Naive thymus-derived CD4-positive, alpha-beta T cell (primary cell): Measurements from ENCODE around the gene HELLS. TPM values are rescaled to one million over a fixed set of nuclear protein-coding genes. Genes with fewer than 3 reads are reported as not detected.

ENCODE experiments used
- ATAC-seq: fragments of 150-1000 bp; cut with Tn5 transposase; 2 replicates; pipeline ENCODE4 v1.10.0; 2021; ENCODE audit warnings: mild to moderate bottlenecking, moderate library complexity
- CTCF ChIA-PET: fragments of 350-600 bp; sonication (Branson Sonifier 250); formaldehyde crosslinking; loops from one replicate; lab custom pipeline; 2021; ENCODE audit warnings: antibody characterized with exemption; lab: Charles Lee
- POLR2A ChIA-PET: fragments of 350-600 bp; sonication (Branson Sonifier 250); formaldehyde crosslinking; loops from one replicate; lab custom pipeline; 2021; ENCODE audit warnings: antibody characterized with exemption, inconsistent platforms; lab: Charles Lee
- DNase-seq, 9 donors: peaks; one replicate each; pipeline versions ENCODE4 v3.0.0 to v3.0.0-alpha.2; 2020 to 2022; ENCODE audit warnings: mixed read lengths in 1 of 9
- H3K27ac ChIP-seq: one replicate; pipeline ENCODE4 v1.7.0; 2013; ENCODE audit warnings: mild to moderate bottlenecking, low read depth, low read length, moderate library complexity
- H3K27me3 ChIP-seq, 2 donors: one replicate each; pipeline ENCODE4 v1.7.0; 2013; ENCODE audit warnings: low read length in 2 of 2, mild to moderate bottlenecking in 2 of 2, moderate library complexity in 2 of 2; ENCODE audit not compliant: control insufficient read depth in 2 of 2, insufficient read depth in 2 of 2
- H3K36me3 ChIP-seq, 3 experiments: 1 replicate in 2 of 3; 2 replicates in 1 of 3; pipeline ENCODE4 v1.7.0; 2013; ENCODE audit warnings: low read length in 3 of 3, mild to moderate bottlenecking in 3 of 3, moderate library complexity in 1 of 3; ENCODE audit not compliant: insufficient read depth in 3 of 3, control insufficient read depth in 2 of 3
- H3K4me1 ChIP-seq, 2 donors: one replicate each; pipeline ENCODE4 v1.7.0; 2013; ENCODE audit warnings: low read length in 2 of 2, mild to moderate bottlenecking in 2 of 2, moderate library complexity in 1 of 2; ENCODE audit not compliant: control insufficient read depth in 2 of 2, insufficient read depth in 2 of 2
- H3K4me3 ChIP-seq: 2 replicates; pipeline ENCODE4 v1.7.0; 2013; ENCODE audit warnings: mild to moderate bottlenecking, low read length
- H3K9me3 ChIP-seq, 3 experiments: 1 replicate in 2 of 3; 2 replicates in 1 of 3; pipeline ENCODE4 v1.7.0; 2013; ENCODE audit warnings: low read length in 3 of 3; ENCODE audit not compliant: control insufficient read depth in 2 of 3
- H3K27ac Mint-ChIP-seq, 9 donors: one replicate each; pipeline ENCODE4 v1.8.0; 2020 to 2022; ENCODE audit warnings: mixed read lengths in 9 of 9, mild to moderate bottlenecking in 8 of 9, moderate library complexity in 5 of 9, inconsistent platforms in 2 of 9
- H3K27me3 Mint-ChIP-seq, 5 donors: one replicate each; pipeline ENCODE4 v1.8.0; 2021 to 2022; ENCODE audit warnings: mixed read lengths in 5 of 5, mild to moderate bottlenecking in 1 of 5
- H3K36me3 Mint-ChIP-seq, 5 donors: one replicate each; pipeline ENCODE4 v1.8.0; 2020 to 2022; ENCODE audit warnings: mixed read lengths in 5 of 5, mild to moderate bottlenecking in 3 of 5, inconsistent platforms in 1 of 5
- H3K4me1 Mint-ChIP-seq, 7 donors: one replicate each; pipeline ENCODE4 v1.8.0; 2020 to 2022; ENCODE audit warnings: mixed read lengths in 7 of 7, mild to moderate bottlenecking in 3 of 7, inconsistent platforms in 1 of 7
- H3K4me3 Mint-ChIP-seq, 10 donors: one replicate each; pipeline ENCODE4 v1.8.0; 2020 to 2022; ENCODE audit warnings: mild to moderate bottlenecking in 10 of 10, mixed read lengths in 10 of 10, moderate library complexity in 6 of 10, inconsistent platforms in 2 of 10
- H3K9me3 Mint-ChIP-seq, 11 donors: one replicate each; pipeline ENCODE4 v1.8.0; 2020 to 2022; ENCODE audit warnings: mixed read lengths in 11 of 11, mild to moderate bottlenecking in 4 of 11, inconsistent platforms in 1 of 11, moderate library complexity in 1 of 11
- intact Hi-C, 2 donors: fragments of 100-400 bp; cut with micrococcal nuclease; formaldehyde crosslinking; loops; one replicate each; pipeline ENCODE4 v1.15.1; 2023
- polyA plus RNA-seq, 2 donors: library from polyadenylated mRNA; unstranded; fragments of 300-500 nt; fragmentation: Illumina TruSeq; gene quantifications; one replicate each; pipeline ENCODE4 v1.2.3, GENCODE V29; 2021
- total RNA-seq, 6 experiments: library from RNA in 5 of 6; stranded (reverse) in 5 of 6; gene quantifications; 1 replicate in 5 of 6; 2 replicates in 1 of 6; pipeline ENCODE4 v1.2.3 and lab custom pipeline; 2021 to 2026

The HELLS gene
- total and polyA plus RNA-seq, 7 experiments from 2014 or later, result 2.7 to 107 (median 7.4) TPM

- ATAC-seq (no peak), DNase-seq (no peak)
- no peaks in the 10 kb centered on the region for H3K27me3 Mint-ChIP-seq
- H3K36me3 Mint-ChIP-seq, result peaks cover 4 to 38% (median 11%) of the 10 kb centered on the region in 5 donors
- Histone ChIP-seq H3K9me3 (no peaks in the 10 kb centered on the region), H3K27me3 (no peaks in the 10 kb centered on the region), H3K4me1 (no peaks in the 10 kb centered on the region), H3K27ac (no peak overlapping the region), H3K4me3 (no peak overlapping the region), H3K36me3 (peaks cover 0 to 4% (median 4%) of the 10 kb centered on the region in 3 experiments)
- peak overlapping the region in 1 of 9 donors; percentile 19 for H3K27ac Mint-ChIP-seq
- peaks cover 0 to 12% (median 0%) of the 10 kb centered on the region in 7 donors for H3K4me1 Mint-ChIP-seq
- peak overlapping the region in 1 of 10 donors; percentile 29 for H3K4me3 Mint-ChIP-seq
- intact Hi-C loops, result no loop called here
- ChIA-PET POLR2A (no interaction called here), CTCF (no interaction called here)
- H3K9me3 Mint-ChIP-seq, result no peaks in the 10 kb centered on the region
Measured at GRCh38 chr10:94591461-94592205, 46.0 kb downstream of the HELLS start.

DNA sequence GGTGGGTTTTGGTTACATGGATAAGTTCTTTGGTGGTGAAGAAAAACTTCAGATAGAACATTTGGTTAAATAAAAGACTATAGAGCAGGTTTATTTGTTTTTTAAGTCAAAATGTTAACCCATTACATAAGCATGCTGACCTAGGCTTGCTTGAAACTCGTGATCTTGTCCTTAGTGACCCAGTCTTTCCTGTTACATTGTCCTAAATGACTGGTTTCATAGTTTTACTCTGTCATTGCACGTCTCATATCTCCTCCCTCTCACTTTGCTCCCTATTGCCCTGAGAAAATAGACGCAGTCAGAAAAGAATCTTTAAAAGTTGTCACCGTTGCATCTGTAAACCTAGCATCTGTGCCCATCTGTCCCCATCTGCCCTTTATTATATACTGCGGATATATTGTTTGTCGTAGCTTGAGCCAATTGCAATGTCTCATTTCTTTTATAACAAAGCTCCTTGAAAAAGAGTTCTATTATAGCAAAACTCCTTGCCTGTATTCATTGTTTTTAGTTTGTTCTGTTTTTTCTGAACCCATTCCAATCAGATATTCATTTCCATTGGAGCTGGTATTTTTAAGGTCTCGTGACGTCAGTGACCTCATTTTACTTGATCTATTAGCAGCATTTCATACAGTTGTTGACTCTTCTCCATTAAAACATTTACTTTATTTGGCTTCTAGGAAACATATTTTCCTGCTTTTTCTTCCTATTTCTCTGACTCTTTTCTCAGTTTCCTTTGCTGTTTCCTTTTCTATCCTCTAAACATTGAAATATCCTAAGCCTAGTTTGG is 57.3 kb downstream of the HELLS start:
- no peaks in the 10 kb centered on the region for H3K27me3 Mint-ChIP-seq
- no peak for ATAC-seq
- Histone ChIP-seq H3K27me3 (no peaks in the 10 kb centered on the region), H3K9me3 (no peaks in the 10 kb centered on the region), H3K27ac (no peak overlapping the region), H3K4me1 (no peaks in the 10 kb centered on the region), H3K4me3 (no peak overlapping the region), H3K36me3 (no peaks in the 10 kb centered on the region)
- intact Hi-C loops, result no loop called here
- no peaks in the 10 kb centered on the region for H3K9me3 Mint-ChIP-seq
- H3K27ac Mint-ChIP-seq, result no peak overlapping the region
- no peak for DNase-seq
- H3K4me1 Mint-ChIP-seq, result peaks cover 0 to 7% (median 0%) of the 10 kb centered on the region in 7 donors
- H3K4me3 Mint-ChIP-seq, result no peak overlapping the region
- H3K36me3 Mint-ChIP-seq, result peaks cover 0 to 23% (median 12%) of the 10 kb centered on the region in 5 donors
- ChIA-PET CTCF (no interaction called here), POLR2A (no interaction called here)

DNA sequence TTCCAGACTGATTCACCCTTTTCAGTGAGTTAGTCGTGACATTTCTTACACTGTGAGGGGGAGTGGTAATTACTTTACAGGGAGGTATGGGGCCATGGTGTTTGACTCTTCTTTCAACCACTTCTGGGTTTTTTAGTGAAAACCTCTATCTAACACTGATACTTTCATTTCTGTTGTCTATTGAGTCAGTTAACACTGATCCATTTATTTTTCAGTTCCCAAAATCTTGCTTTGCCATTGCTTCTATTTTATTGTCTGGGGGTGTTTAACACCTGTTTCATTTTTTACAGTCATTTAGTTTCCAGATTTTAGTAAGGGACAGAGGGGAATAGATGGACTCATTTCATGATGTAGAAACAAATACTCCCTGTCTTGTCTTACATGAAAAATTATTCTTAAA is 61.5 kb downstream of the HELLS start:
- H3K9me3 Mint-ChIP-seq, result no peaks in the 10 kb centered on the region
- POLR2A ChIA-PET, result no interaction called here

GRCh38 chr10:94608559-94608958 is 63.0 kb downstream of the HELLS start:
- ChIA-PET POLR2A (no interaction called here), CTCF (no interaction called here)
- Histone ChIP-seq H3K27me3 (no peaks in the 10 kb centered on the region), H3K4me1 (no peaks in the 10 kb centered on the region), H3K27ac (no peak overlapping the region), H3K36me3 (no peaks in the 10 kb centered on the region), H3K4me3 (no peak overlapping the region), H3K9me3 (no peaks in the 10 kb centered on the region)
- Mint-ChIP-seq H3K36me3 (peaks cover 0 to 28% (median 7%) of the 10 kb centered on the region in 5 donors), H3K4me1 (peaks cover 0 to 7% (median 0%) of the 10 kb centered on the region in 7 donors), H3K27me3 (no peaks in the 10 kb centered on the region), H3K27ac (no peak overlapping the region), H3K4me3 (no peak overlapping the region), H3K9me3 (no peaks in the 10 kb centered on the region)
- ATAC-seq (no peak), DNase-seq (no peak)
- intact Hi-C loops, result no loop called here

More for the DNA sequence above, 61.5 kb downstream of the HELLS start:
- H3K27ac ChIP-seq, result no peak overlapping the region
- intact Hi-C loops, result no loop called here
- H3K36me3 ChIP-seq, result no peaks in the 10 kb centered on the region
- no peak for ATAC-seq
- H3K4me3 ChIP-seq, result no peak overlapping the region
- no peaks in the 10 kb centered on the region for H3K4me1 ChIP-seq
- peaks cover 0 to 7% (median 0%) of the 10 kb centered on the region in 7 donors for H3K4me1 Mint-ChIP-seq
- no peaks in the 10 kb centered on the region for H3K27me3 Mint-ChIP-seq
- CTCF ChIA-PET, result no interaction called here
- no peak for DNase-seq
- H3K9me3 ChIP-seq, result no peaks in the 10 kb centered on the region
- no peaks in the 10 kb centered on the region for H3K27me3 ChIP-seq
- H3K36me3 Mint-ChIP-seq, result peaks cover 0 to 36% (median 13%) of the 10 kb centered on the region in 5 donors
- peak overlapping the region in 1 of 9 donors; percentile 16 for H3K27ac Mint-ChIP-seq
- H3K4me3 Mint-ChIP-seq, result no peak overlapping the region

DNA sequence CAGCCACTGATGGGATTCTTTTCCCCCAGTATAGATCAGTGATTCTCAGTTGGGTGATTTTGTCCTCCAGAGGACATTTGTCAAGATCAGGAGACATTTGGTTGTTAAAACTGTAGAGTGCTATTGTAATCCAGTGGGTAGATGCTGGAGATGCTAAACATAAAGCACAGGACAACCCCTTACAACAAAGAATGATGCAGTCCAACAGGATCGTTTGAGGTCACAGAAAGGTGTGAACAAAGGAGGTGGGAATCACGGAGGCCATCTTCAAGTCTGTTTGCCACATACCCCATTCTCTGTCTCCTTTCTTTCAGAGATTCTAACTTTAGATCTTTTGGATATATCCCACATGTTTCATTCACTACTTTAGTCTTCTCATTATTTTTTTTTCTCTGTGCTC is 69.0 kb downstream of the HELLS start:
- Mint-ChIP-seq H3K27me3 (no peaks in the 10 kb centered on the region), H3K4me1 (peaks cover 0 to 2% (median 0%) of the 10 kb centered on the region in 7 donors), H3K9me3 (peaks cover 0 to 1% (median 0%) of the 10 kb centered on the region in 11 donors), H3K36me3 (peaks cover 0 to 12% (median 2%) of the 10 kb centered on the region in 5 donors), H3K27ac (no peak overlapping the region), H3K4me3 (no peak overlapping the region)
- no peaks in the 10 kb centered on the region for H3K4me1 ChIP-seq
- ATAC-seq, result no peak
- no peak overlapping the region for H3K27ac ChIP-seq
- no peak overlapping the region for H3K4me3 ChIP-seq
- H3K27me3 ChIP-seq, result no peaks in the 10 kb centered on the region
- ChIA-PET CTCF (no interaction called here), POLR2A (no interaction called here)
- no peaks in the 10 kb centered on the region for H3K36me3 ChIP-seq
- intact Hi-C loops, result no loop called here
- no peak for DNase-seq
- no peaks in the 10 kb centered on the region for H3K9me3 ChIP-seq

GRCh38 chr10:94617389-94617944 is 71.9 kb downstream of the HELLS start:
- H3K36me3 ChIP-seq, result no peaks in the 10 kb centered on the region
- Mint-ChIP-seq H3K36me3 (peaks cover 0 to 2% (median 0%) of the 10 kb centered on the region in 5 donors), H3K4me3 (no peak overlapping the region), H3K27me3 (no peaks in the 10 kb centered on the region), H3K9me3 (peaks cover 0 to 1% (median 0%) of the 10 kb centered on the region in 11 donors), H3K4me1 (peaks cover 0 to 2% (median 0%) of the 10 kb centered on the region in 7 donors), H3K27ac (no peak overlapping the region)
- H3K4me3 ChIP-seq, result no peak overlapping the region
- H3K9me3 ChIP-seq, result no peaks in the 10 kb centered on the region
- no peaks in the 10 kb centered on the region for H3K4me1 ChIP-seq
- intact Hi-C loops, result no loop called here
- DNase-seq (no peak), ATAC-seq (no peak)
- H3K27ac ChIP-seq, result no peak overlapping the region
- POLR2A ChIA-PET, result no interaction called here
- CTCF ChIA-PET, result interaction anchor here (0.5 kb wide), 1 partner anchor 94 kb away, joined by 4 read pairs; no protein-coding TSS in a partner anchor
- no peaks in the 10 kb centered on the region for H3K27me3 ChIP-seq
